ENCODE measurements around the gene MVP. TPM values are rescaled to one million over a fixed set of nuclear protein-coding genes. Genes with fewer than 3 reads are reported as not detected.

MVP gene
- total RNA-seq, 1 donor from 2014 or later: 87.1 TPM

DNA sequence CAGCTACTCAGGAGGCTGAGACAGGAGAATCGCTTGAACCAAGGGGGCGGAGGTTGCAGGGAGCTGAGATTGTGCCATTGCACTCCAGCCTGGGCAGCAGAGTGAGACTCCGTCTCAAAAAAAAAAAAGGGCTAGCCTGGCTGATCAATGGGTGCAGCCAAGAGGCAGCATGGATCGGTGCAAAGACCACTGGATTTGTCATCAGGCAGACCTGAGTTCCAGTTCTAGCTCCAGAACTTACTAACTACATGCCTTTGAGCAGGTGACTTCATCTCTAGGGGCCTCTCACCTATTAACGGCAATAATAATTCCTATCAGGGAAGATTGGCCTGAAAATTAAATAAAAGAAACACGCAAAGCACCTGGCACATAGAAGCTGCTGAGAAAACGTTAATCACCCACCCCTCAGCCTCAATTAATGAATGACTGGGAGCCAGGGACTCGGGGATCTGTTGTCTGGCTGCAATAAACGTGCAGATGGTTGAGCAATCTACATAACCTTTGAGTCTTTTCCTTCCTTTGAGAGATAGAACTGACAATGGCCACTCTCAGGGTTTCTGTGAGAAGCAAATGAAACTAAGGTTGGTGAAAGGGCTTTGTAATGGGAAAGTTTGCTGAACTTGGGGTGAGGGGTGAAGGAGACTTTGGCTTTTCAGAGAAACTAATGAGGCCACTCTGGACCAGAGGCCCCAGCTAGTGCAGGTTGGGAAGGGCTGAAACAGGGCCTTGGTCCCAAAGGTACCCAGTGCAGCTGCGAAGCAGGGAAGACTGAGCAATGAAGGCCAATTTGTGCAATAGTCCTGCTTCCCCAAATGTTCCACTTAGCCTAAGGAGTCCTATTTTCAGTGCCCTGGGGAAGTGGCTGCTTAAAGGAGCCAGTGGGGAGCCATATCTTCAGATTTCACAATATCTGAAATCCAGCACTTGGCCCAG lies 71.5 kb downstream of the MVP start:
- Histone ChIP-seq H3K27me3 (ENCODE audit: control insufficient read depth, insufficient read depth, low read length) (no peaks in the 10 kb centered on the region), H3K4me3 (ENCODE audit: low read depth, low read length) (no peak overlapping the region), H3K36me3 (ENCODE audit: control insufficient read depth, insufficient read depth, low read length) (no peaks in the 10 kb centered on the region)
- no peak for FAIRE-seq
- TF ChIP-seq, protein P1, sequence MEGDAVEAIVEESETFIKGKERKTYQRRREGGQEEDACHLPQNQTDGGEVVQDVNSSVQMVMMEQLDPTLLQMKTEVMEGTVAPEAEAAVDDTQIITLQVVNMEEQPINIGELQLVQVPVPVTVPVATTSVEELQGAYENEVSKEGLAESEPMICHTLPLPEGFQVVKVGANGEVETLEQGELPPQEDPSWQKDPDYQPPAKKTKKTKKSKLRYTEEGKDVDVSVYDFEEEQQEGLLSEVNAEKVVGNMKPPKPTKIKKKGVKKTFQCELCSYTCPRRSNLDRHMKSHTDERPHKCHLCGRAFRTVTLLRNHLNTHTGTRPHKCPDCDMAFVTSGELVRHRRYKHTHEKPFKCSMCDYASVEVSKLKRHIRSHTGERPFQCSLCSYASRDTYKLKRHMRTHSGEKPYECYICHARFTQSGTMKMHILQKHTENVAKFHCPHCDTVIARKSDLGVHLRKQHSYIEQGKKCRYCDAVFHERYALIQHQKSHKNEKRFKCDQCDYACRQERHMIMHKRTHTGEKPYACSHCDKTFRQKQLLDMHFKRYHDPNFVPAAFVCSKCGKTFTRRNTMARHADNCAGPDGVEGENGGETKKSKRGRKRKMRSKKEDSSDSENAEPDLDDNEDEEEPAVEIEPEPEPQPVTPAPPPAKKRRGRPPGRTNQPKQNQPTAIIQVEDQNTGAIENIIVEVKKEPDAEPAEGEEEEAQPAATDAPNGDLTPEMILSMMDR (IDR thresholded peaks at IDR 0.05; ENCODE audit: insufficient read depth, low read length, severe bottlenecking): no peak
- DNase-seq (ENCODE audit: low read depth): no peak

DNA sequence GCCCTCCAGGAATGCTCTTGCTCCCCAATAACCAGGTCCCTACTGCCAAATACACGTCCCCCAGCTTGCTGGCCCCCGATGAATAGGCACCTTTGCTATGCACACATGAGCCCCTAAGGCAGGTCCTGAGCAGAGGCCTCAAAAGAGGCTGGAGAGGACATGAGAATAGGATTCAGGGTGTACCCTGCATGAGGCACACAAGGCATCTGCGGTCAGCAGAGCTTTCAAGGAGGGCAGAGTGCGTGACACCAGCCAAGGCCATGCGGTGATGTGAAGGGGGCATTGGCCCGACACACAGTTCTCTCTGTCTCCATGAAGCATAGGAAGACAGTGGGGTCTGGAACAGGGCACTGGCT lies 72.2 kb downstream of the MVP start:
- Histone ChIP-seq H3K36me3 (ENCODE audit: control insufficient read depth, insufficient read depth, low read length) (no peaks in the 10 kb centered on the region), H3K27me3 (ENCODE audit: control insufficient read depth, insufficient read depth, low read length) (no peaks in the 10 kb centered on the region), H3K4me3 (ENCODE audit: low read depth, low read length) (no peak overlapping the region)
- no peak for DNase-seq (ENCODE audit: low read depth)
- FAIRE-seq: no peak
- TF ChIP-seq, protein P1 (IDR thresholded peaks at IDR 0.05; ENCODE audit: insufficient read depth, low read length, severe bottlenecking): no peak

DNA sequence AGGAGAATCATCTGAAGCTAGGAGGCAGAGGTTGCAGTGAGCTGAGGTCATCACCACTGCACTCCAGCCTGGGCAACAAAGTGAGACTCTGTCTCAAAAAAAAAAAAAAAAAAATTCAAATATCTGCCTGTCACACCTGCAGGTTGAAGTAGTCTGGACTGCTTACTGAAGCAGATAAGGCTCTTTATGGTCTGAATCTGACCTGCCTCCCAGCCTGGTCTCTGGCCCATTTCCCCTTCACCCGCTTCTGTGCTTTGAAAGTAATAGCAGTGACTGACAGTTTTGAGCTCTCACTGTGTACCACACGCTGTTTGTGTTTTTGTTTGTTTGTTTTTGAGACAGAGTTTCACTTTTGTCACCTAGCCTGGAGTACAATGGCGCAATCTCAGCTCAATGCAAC lies 73.3 kb downstream of the MVP start:
- H3K36me3 ChIP-seq (ENCODE audit: control insufficient read depth, insufficient read depth, low read length): no peaks in the 10 kb centered on the region
- H3K4me3 ChIP-seq (ENCODE audit: low read depth, low read length): no peak overlapping the region
- H3K27me3 ChIP-seq (ENCODE audit: control insufficient read depth, insufficient read depth, low read length): no peaks in the 10 kb centered on the region
- FAIRE-seq (no peak), DNase-seq (ENCODE audit: low read depth) (no peak)
- TF ChIP-seq, protein P1 (IDR thresholded peaks at IDR 0.05; ENCODE audit: insufficient read depth, low read length, severe bottlenecking): no peak

DNA sequence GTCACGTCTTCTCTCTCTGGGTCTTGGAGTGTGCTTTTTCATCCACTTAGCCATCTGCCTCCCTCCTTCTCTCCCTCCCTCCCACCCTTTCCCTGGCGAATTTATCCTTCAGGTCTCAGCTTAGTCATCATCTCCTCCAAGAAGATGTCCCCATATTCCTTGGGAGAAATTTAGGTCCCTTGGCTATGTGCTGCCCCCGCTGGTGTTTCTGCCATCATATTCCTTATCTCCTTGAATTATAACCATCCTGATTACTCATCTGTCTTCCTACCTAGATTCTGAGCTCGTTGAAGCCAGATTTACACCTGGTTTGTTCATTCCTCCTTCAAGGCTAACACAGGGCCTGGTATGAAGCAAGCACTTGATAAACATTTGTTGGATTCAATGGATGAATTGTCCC lies 74.1 kb downstream of the MVP start:
- no peaks in the 10 kb centered on the region for H3K36me3 ChIP-seq (ENCODE audit: control insufficient read depth, insufficient read depth, low read length)
- no peaks in the 10 kb centered on the region for H3K27me3 ChIP-seq (ENCODE audit: control insufficient read depth, insufficient read depth, low read length)
- FAIRE-seq: peak; percentile 76
- no peak for DNase-seq (ENCODE audit: low read depth)
- no peak overlapping the region for H3K4me3 ChIP-seq (ENCODE audit: low read depth, low read length)
- TF ChIP-seq, protein P1 (IDR thresholded peaks at IDR 0.05; ENCODE audit: insufficient read depth, low read length, severe bottlenecking): no peak

DNA sequence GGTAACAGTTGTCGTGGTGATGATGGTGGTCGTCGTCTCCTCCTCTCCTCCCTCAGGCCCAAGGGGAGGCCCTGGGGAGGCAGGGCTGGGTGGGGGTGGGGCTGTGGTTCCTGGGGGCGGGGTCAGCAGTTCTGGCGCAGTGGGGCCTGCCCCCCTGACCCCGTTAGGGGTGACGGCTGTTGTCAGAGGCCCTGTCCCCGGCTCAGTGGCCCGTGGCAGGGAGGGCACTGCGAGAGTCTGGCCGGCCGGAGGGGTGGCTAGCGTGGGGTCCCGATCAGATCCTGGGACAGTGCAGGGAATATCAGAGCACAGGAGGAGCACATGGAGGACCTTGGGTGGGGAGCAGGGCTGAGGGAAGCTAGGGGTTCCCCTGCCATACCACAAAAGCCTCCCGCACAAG lies 76.6 kb downstream of the MVP start:
- Histone ChIP-seq H3K4me3 (ENCODE audit: low read depth, low read length) (no peak overlapping the region), H3K27me3 (ENCODE audit: control insufficient read depth, insufficient read depth, low read length) (no peaks in the 10 kb centered on the region), H3K36me3 (ENCODE audit: control insufficient read depth, insufficient read depth, low read length) (no peaks in the 10 kb centered on the region)
- FAIRE-seq (no peak), DNase-seq (ENCODE audit: low read depth) (no peak)
- TF ChIP-seq, protein P1 (IDR thresholded peaks at IDR 0.05; ENCODE audit: insufficient read depth, low read length, severe bottlenecking): no peak
